HCT116 (cell line): Measurements from ENCODE around the gene VSNL1. TPM values are rescaled to one million over a fixed set of nuclear protein-coding genes. Genes with fewer than 3 reads are reported as not detected.

ENCODE experiments used
- ATAC-seq: fragments of 200-7000 bp; cut with Tn5 transposase; 2 replicates; pipeline ENCODE4 v1.9.1; 2020; ENCODE audit warnings: mild to moderate bottlenecking, moderate library complexity
- BruUV-seq: library from RNA; stranded (reverse); fragments of 400-500 nt; replicated peaks from 2 replicates; lab custom pipeline; 2021; lab: Mats Ljungman, UMichigan
- CTCF ChIA-PET: fragments of 300-600 bp; sonication (Branson Sonifier 250); formaldehyde crosslinking; loops from one replicate; lab custom pipeline; 2021; ENCODE audit warnings: antibody characterized with exemption; lab: Charles Lee
- POLR2A ChIA-PET: fragments of 300-600, 350-600 bp; sonication (Branson Sonifier 250); formaldehyde crosslinking; loops from one replicate; lab custom pipeline; 2021; ENCODE audit warnings: antibody characterized with exemption; lab: Charles Lee
- RAD21 ChIA-PET, 2 experiments: fragments of 300-600 bp; sonication (Branson Sonifier 250); formaldehyde crosslinking; loops; one replicate each; lab custom pipeline; 2023; ENCODE audit warnings: low total read pairs in 2 of 2; ENCODE audit not compliant: uncharacterized antibody in 2 of 2, unreplicated experiment in 2 of 2, low non-redundant PET in 1 of 2; lab: Charles Lee
- DNase-seq: peaks from one replicate; pipeline ENCODE4 v3.0.0-alpha.2; 2010; ENCODE audit warnings: low read depth, low spot score
- H2AFZ ChIP-seq: fragments of 200-600 bp; shearing (Covaris generic), sonication (generic); 2 replicates; pipeline ENCODE4 v1.6.1; 2017; ENCODE audit warnings: low read depth, mixed run types, mixed read lengths, antibody characterized with exemption, low read length; ENCODE audit not compliant: poor library complexity, severe bottlenecking
- H3K27ac ChIP-seq: 2 replicates; pipeline ENCODE4 v1.5.1; 2012; ENCODE audit warnings: low read depth, low read length
- H3K27me3 ChIP-seq: fragments of 200-600 bp; sonication (generic); 2 replicates; pipeline ENCODE4 v1.6.1; 2016; ENCODE audit warnings: mixed run types, low read length, mixed read lengths; ENCODE audit not compliant: insufficient read depth
- H3K36me3 ChIP-seq, 2 experiments: fragments of 200-500 bp in 1 of 2; fragments of 200-600 bp in 1 of 2; sonication (Bioruptor generic) in 1 of 2; sonication (generic) in 1 of 2; 2 replicates each; pipeline versions ENCODE4 v1.5.1 to v1.6.1; 2014 to 2016; ENCODE audit warnings: low read length in 2 of 2, inconsistent platforms in 1 of 2, mixed read lengths in 1 of 2, mixed run types in 1 of 2; ENCODE audit not compliant: insufficient read depth in 2 of 2, control insufficient read depth in 1 of 2
- H3K4me1 ChIP-seq, 2 experiments: fragments of 200-600 bp in 1 of 2; sonication (generic) in 1 of 2; 2 replicates each; pipeline versions ENCODE4 v1.5.1 to v1.6.1; 2012 to 2017; ENCODE audit warnings: low read length in 2 of 2, inconsistent platforms in 1 of 2, mild to moderate bottlenecking in 1 of 2, mixed read lengths in 1 of 2, mixed run types in 1 of 2, moderate library complexity in 1 of 2; ENCODE audit not compliant: insufficient read depth in 2 of 2, control insufficient read depth in 1 of 2
- H3K4me2 ChIP-seq: fragments of 200-600 bp; sonication (generic); 2 replicates; pipeline ENCODE4 v1.6.1; 2017; ENCODE audit warnings: mixed run types, low read length, mixed read lengths
- H3K4me3 ChIP-seq, 2 experiments: fragments of 200-600 bp in 1 of 2; sonication (generic) in 1 of 2; replicated peaks in 1 of 2; 2 replicates each; pipeline ENCODE4 v1.5.1; 2011 to 2016; ENCODE audit warnings: low read length in 2 of 2, control low read depth in 1 of 2, low read depth in 1 of 2, mild to moderate bottlenecking in 1 of 2, mixed read lengths in 1 of 2, mixed run types in 1 of 2
- H3K79me2 ChIP-seq: fragments of 200-600 bp; sonication (generic); 2 replicates; pipeline ENCODE4 v1.6.1; 2017; ENCODE audit warnings: mild to moderate bottlenecking, mixed run types, low read length, moderate library complexity, mixed read lengths; ENCODE audit not compliant: insufficient read depth
- H3K9ac ChIP-seq: fragments of 200-600 bp; sonication (generic); 2 replicates; pipeline ENCODE4 v1.6.1; 2016; ENCODE audit warnings: low read length, mixed read lengths
- H3K9me2 ChIP-seq: fragments of 200-600 bp; sonication (generic), shearing (Covaris generic); 2 replicates; pipeline ENCODE4 v1.6.1; 2017; ENCODE audit warnings: mixed run types, mild to moderate bottlenecking, moderate library complexity; ENCODE audit not compliant: insufficient read depth
- H3K9me3 ChIP-seq, 2 experiments: fragments of 200-500 bp in 1 of 2; fragments of 200-600 bp in 1 of 2; sonication (Bioruptor generic) in 1 of 2; sonication (generic) in 1 of 2; 2 replicates each; pipeline ENCODE4 v1.6.1; 2014 to 2017; ENCODE audit warnings: low read length in 2 of 2, mixed read lengths in 2 of 2, inconsistent platforms in 1 of 2, low read depth in 1 of 2, mild to moderate bottlenecking in 1 of 2, mixed run types in 1 of 2, moderate library complexity in 1 of 2; ENCODE audit not compliant: control insufficient read depth in 1 of 2, insufficient read depth in 1 of 2
- H4K20me1 ChIP-seq: fragments of 200-600 bp; sonication (generic), shearing (Covaris generic); 2 replicates; pipeline ENCODE4 v1.6.1; 2017; ENCODE audit warnings: mixed run types, mild to moderate bottlenecking, moderate library complexity; ENCODE audit not compliant: insufficient read depth
- CBX3 ChIP-seq: IDR thresholded peaks from 2 replicates; pipeline ENCODE4 v1.6.1; 2012; ENCODE audit warnings: low read depth
- ELF1 ChIP-seq: IDR thresholded peaks from 2 replicates; pipeline ENCODE4 v1.6.1; 2012; ENCODE audit warnings: low read depth, borderline replicate concordance
- EZH2 ChIP-seq: fragments of 200-600 bp; sonication (generic); IDR thresholded peaks from 2 replicates; pipeline ENCODE4 v1.6.1; 2017; ENCODE audit warnings: antibody characterized with exemption, mixed run types
- FOSL1 ChIP-seq: IDR thresholded peaks from 2 replicates; pipeline ENCODE4 v1.6.1; 2012; ENCODE audit warnings: low read depth
- JUND ChIP-seq: IDR thresholded peaks from 2 replicates; pipeline ENCODE4 v1.6.1; 2012
- POLR2A ChIP-seq: IDR thresholded peaks from 2 replicates; pipeline ENCODE4 v1.7.0; 2011; ENCODE audit warnings: borderline replicate concordance; ENCODE audit not compliant: insufficient read depth, insufficient read length; ENCODE audit errors: extremely low read depth
- SP1 ChIP-seq: IDR thresholded peaks from 2 replicates; pipeline ENCODE4 v1.6.1; 2012; ENCODE audit warnings: low read depth
- SRF ChIP-seq: IDR thresholded peaks from 2 replicates; pipeline ENCODE4 v1.6.1; 2012; ENCODE audit warnings: low read depth
- TCF7L2 ChIP-seq: IDR thresholded peaks from 2 replicates; pipeline ENCODE4 v1.7.0; 2011; ENCODE audit warnings: borderline replicate concordance, inconsistent platforms; ENCODE audit not compliant: insufficient read depth, insufficient read length; ENCODE audit errors: extremely low read depth
- ZFX ChIP-seq: fragments of 450-650 bp; IDR thresholded peaks from 2 replicates; pipeline ENCODE4 v1.6.1; 2017
- ZNF274 ChIP-seq: fragments of 200-500 bp; sonication (Bioruptor generic); IDR thresholded peaks from 2 replicates; pipeline ENCODE4 v1.6.1; 2014; ENCODE audit warnings: mild to moderate bottlenecking, low read depth, low read length, inconsistent platforms
- intact Hi-C: fragments of 100-400 bp; cut with micrococcal nuclease; formaldehyde crosslinking; loops from 2 replicates; pipeline ENCODE4 v1.10.0; 2022
- total RNA-seq: library from RNA; stranded (reverse); gene quantifications from one replicate; pipeline ENCODE4 v1.2.1, GENCODE V29; 2021; ENCODE audit not compliant: unreplicated experiment
- TF ChIP-seq, protein P1 (sequence below): IDR thresholded peaks from 2 replicates; pipeline ENCODE4 v1.6.1; 2012
- TF ChIP-seq, protein P2 (sequence below): IDR thresholded peaks from 2 replicates; pipeline ENCODE4 v1.6.1; 2012; ENCODE audit warnings: low read depth
- TF ChIP-seq, protein P3 (sequence below): IDR thresholded peaks from 2 replicates; pipeline ENCODE4 v1.6.1; 2011; ENCODE audit warnings: mild to moderate bottlenecking, low read length, moderate library complexity; ENCODE audit not compliant: insufficient replicate concordance; ENCODE audit errors: extremely low read depth

Gene VSNL1
- total RNA-seq, 1 experiment from 2014 or later, result 4.6 TPM

DNA sequence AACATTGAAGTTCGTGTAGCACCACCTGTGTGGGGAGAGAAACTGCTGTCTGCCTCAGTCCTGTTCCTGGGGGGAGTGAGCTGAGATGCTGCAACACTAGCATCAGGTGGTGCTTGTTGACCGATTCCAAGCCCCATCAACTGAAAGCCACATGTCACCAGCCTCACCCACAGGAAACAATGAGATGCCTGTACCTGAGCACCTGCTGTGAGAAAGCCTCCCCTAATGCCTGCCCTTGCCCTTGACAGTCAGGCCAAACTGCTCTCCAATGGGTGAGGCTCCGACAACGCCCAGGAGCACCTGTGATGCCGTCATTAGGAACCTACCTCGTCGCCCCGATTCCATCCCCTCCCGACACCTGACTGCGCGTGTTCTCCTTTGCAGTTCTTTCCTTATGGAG, 108.5 kb downstream of the VSNL1 start:
- H3K9ac ChIP-seq, result no peak overlapping the region
- no peaks in the 10 kb centered on the region for H3K79me2 ChIP-seq
- peaks cover 2 to 23% of the 10 kb centered on the region in 2 experiments; a peak in 2 of 4 replicates for H3K4me1 ChIP-seq
- BruUV-seq, result no TSS peak
- no peaks in the 10 kb centered on the region for H3K36me3 ChIP-seq
- no peak overlapping the region for H3K4me3 ChIP-seq
- no peaks in the 10 kb centered on the region for H3K9me3 ChIP-seq
- ChIA-PET RAD21 (no interaction called here), POLR2A (no interaction called here), CTCF (no interaction called here)
- H3K9me2 ChIP-seq, result no peaks in the 10 kb centered on the region
- intact Hi-C loops, result no loop called here
- no peaks in the 10 kb centered on the region for H4K20me1 ChIP-seq
- DNase-seq (no peak), ATAC-seq (no peak)
- H3K4me2 ChIP-seq, result no peak overlapping the region
- no peak overlapping the region for H3K27ac ChIP-seq
- H2AFZ ChIP-seq, result no peak overlapping the region
- no peaks in the 10 kb centered on the region for H3K27me3 ChIP-seq
- no peak for TF ChIP-seq ZNF274
- TF ChIP-seq, protein P1, sequence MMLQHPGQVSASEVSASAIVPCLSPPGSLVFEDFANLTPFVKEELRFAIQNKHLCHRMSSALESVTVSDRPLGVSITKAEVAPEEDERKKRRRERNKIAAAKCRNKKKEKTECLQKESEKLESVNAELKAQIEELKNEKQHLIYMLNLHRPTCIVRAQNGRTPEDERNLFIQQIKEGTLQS, result no peak
- TF ChIP-seq FOSL1, result no peak
- TF ChIP-seq JUND, result no peak
- TF ChIP-seq TCF7L2, result no peak
- no peak for TF ChIP-seq SRF
- TF ChIP-seq CBX3, result no peak
- no peak for TF ChIP-seq SP1
- TF ChIP-seq ELF1, result no peak
- no peak for TF ChIP-seq EZH2
- TF ChIP-seq, protein P2, sequence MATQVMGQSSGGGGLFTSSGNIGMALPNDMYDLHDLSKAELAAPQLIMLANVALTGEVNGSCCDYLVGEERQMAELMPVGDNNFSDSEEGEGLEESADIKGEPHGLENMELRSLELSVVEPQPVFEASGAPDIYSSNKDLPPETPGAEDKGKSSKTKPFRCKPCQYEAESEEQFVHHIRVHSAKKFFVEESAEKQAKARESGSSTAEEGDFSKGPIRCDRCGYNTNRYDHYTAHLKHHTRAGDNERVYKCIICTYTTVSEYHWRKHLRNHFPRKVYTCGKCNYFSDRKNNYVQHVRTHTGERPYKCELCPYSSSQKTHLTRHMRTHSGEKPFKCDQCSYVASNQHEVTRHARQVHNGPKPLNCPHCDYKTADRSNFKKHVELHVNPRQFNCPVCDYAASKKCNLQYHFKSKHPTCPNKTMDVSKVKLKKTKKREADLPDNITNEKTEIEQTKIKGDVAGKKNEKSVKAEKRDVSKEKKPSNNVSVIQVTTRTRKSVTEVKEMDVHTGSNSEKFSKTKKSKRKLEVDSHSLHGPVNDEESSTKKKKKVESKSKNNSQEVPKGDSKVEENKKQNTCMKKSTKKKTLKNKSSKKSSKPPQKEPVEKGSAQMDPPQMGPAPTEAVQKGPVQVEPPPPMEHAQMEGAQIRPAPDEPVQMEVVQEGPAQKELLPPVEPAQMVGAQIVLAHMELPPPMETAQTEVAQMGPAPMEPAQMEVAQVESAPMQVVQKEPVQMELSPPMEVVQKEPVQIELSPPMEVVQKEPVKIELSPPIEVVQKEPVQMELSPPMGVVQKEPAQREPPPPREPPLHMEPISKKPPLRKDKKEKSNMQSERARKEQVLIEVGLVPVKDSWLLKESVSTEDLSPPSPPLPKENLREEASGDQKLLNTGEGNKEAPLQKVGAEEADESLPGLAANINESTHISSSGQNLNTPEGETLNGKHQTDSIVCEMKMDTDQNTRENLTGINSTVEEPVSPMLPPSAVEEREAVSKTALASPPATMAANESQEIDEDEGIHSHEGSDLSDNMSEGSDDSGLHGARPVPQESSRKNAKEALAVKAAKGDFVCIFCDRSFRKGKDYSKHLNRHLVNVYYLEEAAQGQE, result no peak
- TF ChIP-seq POLR2A, result no peak
- TF ChIP-seq, protein P3, sequence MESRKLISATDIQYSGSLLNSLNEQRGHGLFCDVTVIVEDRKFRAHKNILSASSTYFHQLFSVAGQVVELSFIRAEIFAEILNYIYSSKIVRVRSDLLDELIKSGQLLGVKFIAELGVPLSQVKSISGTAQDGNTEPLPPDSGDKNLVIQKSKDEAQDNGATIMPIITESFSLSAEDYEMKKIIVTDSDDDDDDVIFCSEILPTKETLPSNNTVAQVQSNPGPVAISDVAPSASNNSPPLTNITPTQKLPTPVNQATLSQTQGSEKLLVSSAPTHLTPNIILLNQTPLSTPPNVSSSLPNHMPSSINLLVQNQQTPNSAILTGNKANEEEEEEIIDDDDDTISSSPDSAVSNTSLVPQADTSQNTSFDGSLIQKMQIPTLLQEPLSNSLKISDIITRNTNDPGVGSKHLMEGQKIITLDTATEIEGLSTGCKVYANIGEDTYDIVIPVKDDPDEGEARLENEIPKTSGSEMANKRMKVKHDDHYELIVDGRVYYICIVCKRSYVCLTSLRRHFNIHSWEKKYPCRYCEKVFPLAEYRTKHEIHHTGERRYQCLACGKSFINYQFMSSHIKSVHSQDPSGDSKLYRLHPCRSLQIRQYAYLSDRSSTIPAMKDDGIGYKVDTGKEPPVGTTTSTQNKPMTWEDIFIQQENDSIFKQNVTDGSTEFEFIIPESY, result no peak
- no peak for TF ChIP-seq ZFX
